HFF-Myc (cell line): ENCODE data around the gene CCDC88B.
"Not testable (repeated sequence)": the region's sequence is repeated elsewhere in the genome, so short reads cannot be mapped to it uniquely, and the experiment has no call there.

ENCODE experiments used
- DNase-seq: peaks from one replicate; pipeline ENCODE4 v3.0.0-alpha.2; 2011; ENCODE audit warnings: low read depth; ENCODE audit errors: extremely low read depth
- H3K4me3 ChIP-seq: replicated peaks from 2 replicates; pipeline ENCODE4 v1.5.1; 2011; ENCODE audit warnings: low read depth, mild to moderate bottlenecking, control low read depth, low read length
- TF ChIP-seq, protein P1 (sequence below): IDR thresholded peaks from 2 replicates; pipeline ENCODE4 v1.5.1; 2012; ENCODE audit warnings: mild to moderate bottlenecking, low read depth, low read length, control low read depth; ENCODE audit errors: missing control alignments

Gene CCDC88B

DNA sequence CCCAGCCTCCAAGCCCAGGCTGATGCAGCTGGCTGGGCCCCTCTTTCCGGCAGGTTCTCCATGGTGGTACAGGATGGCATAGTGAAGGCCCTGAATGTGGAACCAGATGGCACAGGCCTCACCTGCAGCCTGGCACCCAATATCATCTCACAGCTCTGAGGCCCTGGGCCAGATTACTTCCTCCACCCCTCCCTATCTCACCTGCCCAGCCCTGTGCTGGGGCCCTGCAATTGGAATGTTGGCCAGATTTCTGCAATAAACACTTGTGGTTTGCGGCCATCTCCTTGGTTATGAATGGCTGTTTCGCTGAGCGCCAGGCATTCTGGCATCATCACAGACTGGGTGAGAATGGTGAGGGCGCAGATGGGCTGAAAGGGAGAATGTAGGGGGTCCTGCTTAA lies 18.5 kb upstream of the CCDC88B start:
- no peak overlapping the region for H3K4me3 ChIP-seq
- TF ChIP-seq, protein P1, sequence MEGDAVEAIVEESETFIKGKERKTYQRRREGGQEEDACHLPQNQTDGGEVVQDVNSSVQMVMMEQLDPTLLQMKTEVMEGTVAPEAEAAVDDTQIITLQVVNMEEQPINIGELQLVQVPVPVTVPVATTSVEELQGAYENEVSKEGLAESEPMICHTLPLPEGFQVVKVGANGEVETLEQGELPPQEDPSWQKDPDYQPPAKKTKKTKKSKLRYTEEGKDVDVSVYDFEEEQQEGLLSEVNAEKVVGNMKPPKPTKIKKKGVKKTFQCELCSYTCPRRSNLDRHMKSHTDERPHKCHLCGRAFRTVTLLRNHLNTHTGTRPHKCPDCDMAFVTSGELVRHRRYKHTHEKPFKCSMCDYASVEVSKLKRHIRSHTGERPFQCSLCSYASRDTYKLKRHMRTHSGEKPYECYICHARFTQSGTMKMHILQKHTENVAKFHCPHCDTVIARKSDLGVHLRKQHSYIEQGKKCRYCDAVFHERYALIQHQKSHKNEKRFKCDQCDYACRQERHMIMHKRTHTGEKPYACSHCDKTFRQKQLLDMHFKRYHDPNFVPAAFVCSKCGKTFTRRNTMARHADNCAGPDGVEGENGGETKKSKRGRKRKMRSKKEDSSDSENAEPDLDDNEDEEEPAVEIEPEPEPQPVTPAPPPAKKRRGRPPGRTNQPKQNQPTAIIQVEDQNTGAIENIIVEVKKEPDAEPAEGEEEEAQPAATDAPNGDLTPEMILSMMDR, result no peak
- no peak for DNase-seq

DNA sequence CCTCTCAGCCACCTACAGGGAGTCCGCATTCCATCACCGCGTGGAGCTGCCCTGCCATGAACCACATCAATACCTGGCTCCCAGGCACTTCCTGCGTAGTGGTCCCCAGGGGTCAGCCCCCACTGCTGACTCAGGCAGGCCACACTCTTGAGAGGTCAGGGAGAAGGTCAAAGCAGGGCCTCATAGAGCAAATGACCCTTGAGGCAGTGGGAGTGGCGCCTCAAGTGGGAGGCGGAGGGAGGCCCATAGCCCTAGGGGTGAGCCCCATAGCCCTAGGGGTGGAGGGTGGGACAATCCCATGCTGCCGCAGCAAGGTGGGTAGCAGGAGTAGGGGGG lies 17.1 kb upstream of the CCDC88B start:
- TF ChIP-seq, protein P1, result no peak
- DNase-seq, result no peak
- H3K4me3 ChIP-seq, result no peak overlapping the region

DNA sequence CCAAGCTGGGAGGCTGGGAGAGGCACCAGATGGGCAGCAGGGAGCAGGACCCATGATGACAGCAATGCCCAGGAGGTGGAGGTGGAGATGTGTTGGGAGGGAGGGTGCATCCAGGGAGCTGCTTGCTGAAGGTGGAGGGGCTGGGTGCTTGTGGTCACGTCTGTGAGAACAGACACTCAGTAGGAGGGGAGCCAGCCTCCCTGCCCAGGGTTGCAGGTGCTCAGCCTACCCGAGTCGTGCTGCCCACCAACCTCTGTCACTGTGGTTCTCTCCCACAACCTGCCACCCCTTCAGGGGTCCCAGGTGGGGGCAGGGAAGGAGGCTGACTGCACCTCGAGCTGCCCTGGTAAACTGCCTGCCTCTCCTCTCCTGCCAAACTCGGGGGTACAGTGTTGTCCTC lies 16.6 kb upstream of the CCDC88B start:
- no peak for DNase-seq
- no peak overlapping the region for H3K4me3 ChIP-seq
- TF ChIP-seq, protein P1, result no peak

DNA sequence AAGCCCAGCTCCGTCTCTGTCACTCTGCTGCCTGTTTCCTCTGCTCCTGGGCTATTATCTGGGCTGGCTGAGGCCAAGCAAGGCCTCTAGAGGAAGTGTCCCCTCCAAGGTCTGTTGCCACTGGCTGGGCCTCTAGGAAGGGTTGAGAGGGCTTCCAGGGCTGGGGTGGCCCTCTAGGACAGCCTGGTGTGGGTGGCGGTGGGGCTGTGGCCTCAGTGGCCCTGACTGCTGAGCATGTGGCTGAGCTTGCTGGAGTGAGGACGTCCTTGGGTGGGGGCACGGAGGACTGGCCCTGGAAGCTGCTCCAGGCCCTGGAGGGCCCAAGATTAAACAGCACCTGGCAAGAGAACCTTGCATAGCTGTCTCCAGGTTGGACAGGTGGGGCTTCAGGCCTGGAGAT lies 16.0 kb upstream of the CCDC88B start:
- H3K4me3 ChIP-seq, DNase-seq: not testable (repeated sequence)

DNA sequence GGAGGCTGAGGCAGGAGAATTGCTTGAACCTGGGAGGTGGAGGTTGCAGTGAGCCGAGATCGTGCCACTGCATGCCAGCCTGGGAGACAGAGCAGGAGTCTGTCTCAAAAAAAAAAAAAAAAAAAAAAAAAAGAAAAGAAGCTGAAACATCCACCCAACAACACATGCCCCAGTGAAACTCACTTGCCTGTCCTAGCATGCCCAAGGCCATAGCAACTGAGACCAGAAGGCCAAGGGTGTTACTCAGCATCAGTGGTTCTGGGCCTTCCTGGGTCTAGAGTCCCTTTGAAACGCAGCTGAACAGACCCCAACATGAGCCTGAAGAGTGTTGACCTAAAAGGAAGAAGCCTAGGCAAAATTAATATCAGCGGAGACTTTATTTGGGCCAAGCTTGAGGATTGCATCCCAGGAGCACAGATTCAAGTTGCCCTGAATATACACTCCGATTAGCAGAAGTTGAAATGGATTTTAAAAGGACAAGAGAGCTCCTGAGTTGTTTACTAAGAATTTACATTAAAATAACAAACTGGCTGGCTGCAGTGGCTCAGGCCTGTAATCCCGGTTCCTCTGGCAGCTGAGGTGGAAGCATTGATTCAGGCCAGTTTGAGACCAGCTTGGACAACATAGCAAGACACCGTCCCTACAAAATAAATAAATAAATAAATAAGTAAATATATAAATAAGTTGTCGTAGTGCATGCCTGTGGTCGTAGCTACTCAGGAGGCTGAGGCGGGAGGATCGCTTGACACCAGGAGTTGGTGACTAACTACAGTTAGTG lies 15.1 kb upstream of the CCDC88B start:
- no peak for DNase-seq
- TF ChIP-seq, protein P1, result no peak
- H3K4me3 ChIP-seq, result no peak overlapping the region

DNA sequence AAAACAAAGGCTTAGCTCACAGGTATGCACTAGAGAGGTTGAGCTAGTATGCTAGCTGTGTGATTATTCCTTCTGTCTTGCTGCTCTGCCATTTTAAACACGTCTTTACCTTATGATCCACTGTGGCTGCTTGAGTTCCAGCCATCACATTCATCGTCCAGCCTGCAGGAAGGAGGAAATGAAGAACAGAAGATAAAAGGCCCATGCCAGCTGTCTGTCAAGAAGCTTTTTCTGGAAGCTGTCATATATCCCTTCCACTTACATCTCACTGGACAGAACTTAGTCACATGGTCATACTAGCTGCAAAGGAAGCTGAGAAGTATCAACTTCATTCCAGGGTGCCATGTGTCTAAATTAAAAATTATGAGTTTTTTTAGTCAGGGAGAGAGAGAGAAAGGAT lies 12.6 kb upstream of the CCDC88B start:
- TF ChIP-seq, protein P1, result no peak
- no peak for DNase-seq
- no peak overlapping the region for H3K4me3 ChIP-seq

DNA sequence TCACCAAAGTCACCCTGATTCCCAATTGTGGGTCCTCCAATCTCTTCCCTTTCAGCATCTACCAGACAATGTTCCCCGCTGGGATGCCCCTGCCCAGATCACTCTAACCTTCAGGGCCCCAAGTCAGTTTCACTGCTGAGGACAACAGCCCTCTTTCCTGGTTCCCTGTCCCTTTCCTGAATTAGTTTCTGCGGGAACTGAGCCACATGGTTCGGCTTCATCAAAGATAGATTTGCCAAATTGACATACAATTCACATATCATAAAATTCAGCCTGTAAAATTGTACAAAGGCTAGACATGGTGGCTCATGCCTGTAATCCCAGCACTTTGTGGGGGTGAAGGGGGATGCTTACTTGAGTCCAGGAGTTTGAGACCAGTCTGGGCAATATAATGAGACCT lies 12.0 kb upstream of the CCDC88B start:
- TF ChIP-seq, protein P1, result no peak
- DNase-seq, result no peak

More for the DNA sequence above, 12.0 kb upstream of the CCDC88B start:
- no peak overlapping the region for H3K4me3 ChIP-seq
